ENCODE data around the gene AARS2.
A peak's percentile ranks its signal among the peaks of the same experiment; 100 is the strongest.

AARS2 gene

GRCh38 chr6:44289726-44290260, 23.4 kb downstream of the AARS2 start:
- TF ChIP-seq ZFX (IDR thresholded peaks at IDR 0.05; ENCODE audit: borderline replicate concordance) = no peak
- TF ChIP-seq CTCF (IDR thresholded peaks at IDR 0.05) = no peak

GRCh38 chr6:44286747-44287146, 26.4 kb downstream of the AARS2 start:
- H3K27ac ChIP-seq = no peak overlapping the region
- TF ChIP-seq ZFX (IDR thresholded peaks at IDR 0.05; ENCODE audit: borderline replicate concordance) (no peak), CTCF (IDR thresholded peaks at IDR 0.05) (0 out of 2 replicates have a peak, but pooled peaks have one; percentile 5)

More at GRCh38 chr6:44289726-44290260, 23.4 kb downstream of the AARS2 start:
- H3K27ac ChIP-seq = no peak overlapping the region

GRCh38 chr6:44286285-44286565, 26.9 kb downstream of the AARS2 start:
- TF ChIP-seq CTCF (IDR thresholded peaks at IDR 0.05) = no peak
- no peak for TF ChIP-seq ZFX (IDR thresholded peaks at IDR 0.05; ENCODE audit: borderline replicate concordance)
- no peak overlapping the region for H3K27ac ChIP-seq

GRCh38 chr6:44285552-44286284, 27.4 kb downstream of the AARS2 start:
- TF ChIP-seq ZFX (IDR thresholded peaks at IDR 0.05; ENCODE audit: borderline replicate concordance) (no peak), CTCF (IDR thresholded peaks at IDR 0.05) (no peak)
- H3K27ac ChIP-seq = no peak overlapping the region

GRCh38 chr6:44284867-44285266, 28.3 kb downstream of the AARS2 start:
- TF ChIP-seq CTCF (IDR thresholded peaks at IDR 0.05) (no peak), ZFX (IDR thresholded peaks at IDR 0.05; ENCODE audit: borderline replicate concordance) (no peak)
- no peak overlapping the region for H3K27ac ChIP-seq

- no peak for TF ChIP-seq CTCF (IDR thresholded peaks at IDR 0.05)
- TF ChIP-seq ZFX (IDR thresholded peaks at IDR 0.05; ENCODE audit: borderline replicate concordance) = no peak
- no peak overlapping the region for H3K27ac ChIP-seq
Observed at GRCh38 chr6:44284121-44284520, 29.0 kb downstream of the AARS2 start.

Measured in 22Rv1 (cell line).